Renal cortical epithelial cell (primary cell): ENCODE results near the gene CSPG4. TPM values are rescaled to one million over a fixed set of nuclear protein-coding genes. Genes with fewer than 3 reads are reported as not detected.
"Not testable (repeated sequence)": the region's sequence is repeated elsewhere in the genome, so short reads cannot be mapped to it uniquely, and the experiment has no call there.

Source experiments
- DNase-seq: peaks from one replicate; pipeline ENCODE4 v3.0.0-alpha.2; 2011; ENCODE audit warnings: low read depth
- total RNA-seq: library from RNA; depleted of rRNA; stranded (reverse); fragments of >200 nt; gene quantifications from 2 replicates; pipeline ENCODE4 v1.2.3, GENCODE V29; 2014

The CSPG4 gene
- total RNA-seq, 1 donor from 2014 or later: 0.35 TPM

GRCh38 chr15:75738014-75738646 lies 25.5 kb upstream of the CSPG4 start:
- no peak for DNase-seq

GRCh38 chr15:75737116-75738013 lies 24.7 kb upstream of the CSPG4 start:
- not testable (repeated sequence) for DNase-seq

- DNase-seq: no peak
Measured at GRCh38 chr15:75736256-75736655, 23.6 kb upstream of the CSPG4 start.

- DNase-seq: peak; percentile 39
Measured at GRCh38 chr15:75734861-75735760, 22.5 kb upstream of the CSPG4 start.

- peak; percentile 54 for DNase-seq
Measured at GRCh38 chr15:75733761-75734651, 21.4 kb upstream of the CSPG4 start.

GRCh38 chr15:75732809-75733451 lies 20.3 kb upstream of the CSPG4 start:
- DNase-seq: peak; percentile 50

- DNase-seq: no peak
Measured at GRCh38 chr15:75732177-75732808, 19.6 kb upstream of the CSPG4 start.

GRCh38 chr15:75731248-75732151 lies 18.9 kb upstream of the CSPG4 start:
- peak; percentile 28 for DNase-seq

GRCh38 chr15:75730376-75731247 lies 18.0 kb upstream of the CSPG4 start:
- not testable (repeated sequence) for DNase-seq

GRCh38 chr15:75729326-75730069 lies 16.9 kb upstream of the CSPG4 start:
- DNase-seq: no peak

GRCh38 chr15:75727851-75728715 lies 15.4 kb upstream of the CSPG4 start:
- DNase-seq: peak; percentile 33

GRCh38 chr15:75727031-75727531 lies 14.4 kb upstream of the CSPG4 start:
- no peak for DNase-seq

GRCh38 chr15:75725719-75726607 lies 13.3 kb upstream of the CSPG4 start:
- DNase-seq: no peak

- DNase-seq: no peak
Measured at GRCh38 chr15:75725006-75725718, 12.5 kb upstream of the CSPG4 start.
